GM23248 (cell line): Measurements from ENCODE around the gene FGGY. TPM values are rescaled to one million over a fixed set of nuclear protein-coding genes. Genes with fewer than 3 reads are reported as not detected.

Experiments
- DNase-seq: peaks from one replicate; pipeline ENCODE4 v3.0.0-alpha.2; 2015
- H2AFZ ChIP-seq: fragments of 200-600 bp; sonication (generic); 2 replicates; pipeline ENCODE4 v1.6.1; 2016; ENCODE audit warnings: antibody characterized with exemption
- H3F3A ChIP-seq: fragments of 200-600 bp; sonication (generic); 2 replicates; pipeline ENCODE4 v1.6.1; 2016; ENCODE audit warnings: mild to moderate bottlenecking, antibody characterized with exemption, mixed run types; ENCODE audit not compliant: insufficient read depth
- H3K27ac ChIP-seq: fragments of 200-600 bp; sonication (generic); 2 replicates; pipeline ENCODE4 v1.5.1; 2016; ENCODE audit warnings: mild to moderate bottlenecking
- H3K27me3 ChIP-seq: fragments of 200-600 bp; sonication (generic); replicated peaks from 2 replicates; pipeline ENCODE4 v1.6.1; 2016; ENCODE audit warnings: mild to moderate bottlenecking; ENCODE audit not compliant: insufficient read depth
- H3K36me3 ChIP-seq: fragments of 200-600 bp; sonication (generic); 2 replicates; pipeline ENCODE4 v1.6.1; 2016; ENCODE audit warnings: low read depth, mild to moderate bottlenecking
- H3K4me1 ChIP-seq: fragments of 200-600 bp; sonication (generic); 2 replicates; pipeline ENCODE4 v1.6.1; 2016; ENCODE audit warnings: mild to moderate bottlenecking; ENCODE audit not compliant: insufficient read depth
- H3K4me2 ChIP-seq: fragments of 200-600 bp; sonication (generic); one replicate; pipeline ENCODE4 v1.6.1; 2016; ENCODE audit warnings: mild to moderate bottlenecking; ENCODE audit not compliant: unreplicated experiment
- H3K4me3 ChIP-seq: fragments of 200-600 bp; sonication (generic); 2 replicates; pipeline ENCODE4 v1.5.1; 2016; ENCODE audit warnings: mild to moderate bottlenecking
- H3K79me2 ChIP-seq: fragments of 200-600 bp; sonication (generic); 2 replicates; pipeline ENCODE4 v1.6.1; 2016; ENCODE audit warnings: mild to moderate bottlenecking; ENCODE audit not compliant: insufficient read depth
- H3K9ac ChIP-seq: fragments of 200-600 bp; sonication (generic); 2 replicates; pipeline ENCODE4 v1.6.1; 2016; ENCODE audit warnings: mild to moderate bottlenecking
- H3K9me2 ChIP-seq: fragments of 200-600 bp; sonication (generic); 2 replicates; pipeline ENCODE4 v1.6.1; 2016; ENCODE audit warnings: mixed run types, mild to moderate bottlenecking, moderate library complexity; ENCODE audit not compliant: insufficient read depth
- H3K9me3 ChIP-seq: fragments of 200-600 bp; sonication (generic); one replicate; pipeline ENCODE4 v1.6.1; 2017; ENCODE audit warnings: low read depth
- H4K20me1 ChIP-seq: fragments of 200-600 bp; sonication (generic); 2 replicates; pipeline ENCODE4 v1.6.0; 2016; ENCODE audit not compliant: insufficient read depth
- EZH2 ChIP-seq: fragments of 200-600 bp; sonication (generic); IDR thresholded peaks from 2 replicates; pipeline ENCODE4 v1.6.1; 2018; ENCODE audit warnings: antibody characterized with exemption, mild to moderate bottlenecking; ENCODE audit not compliant: insufficient read depth, poor library complexity, severe bottlenecking
- EZH2phosphoT487 ChIP-seq: fragments of 200-600 bp; sonication (generic); IDR thresholded peaks from 2 replicates; pipeline ENCODE4 v1.6.1; 2018; ENCODE audit warnings: antibody characterized with exemption, moderate library complexity, mild to moderate bottlenecking, low read depth; ENCODE audit not compliant: insufficient read depth
- WGBS, 2 experiments: methylation state at CpG; one replicate each; pipeline ENCODE4 v1.1.6; 2015 to 2017; ENCODE audit warnings: low lambda C conversion rate in 2 of 2, low coverage in 1 of 2; ENCODE audit errors: missing lambda C conversion rate in 2 of 2; 5-methylcytosine and 5-hydroxymethylcytosine counted together
- in situ Hi-C: fragments of 300-500 bp; cut with MboI; formaldehyde crosslinking; loops from 2 replicates; pipeline ENCODE4 v1.15.0; 2020
- polyA plus RNA-seq: library from polyadenylated mRNA; unstranded; fragments of >200 nt; fragmentation: Nextera tagmentation; extraction: Ambion mirVana; gene quantifications from 2 replicates; pipeline ENCODE4 v1.2.1, GENCODE V29; 2016
- total RNA-seq: library from RNA; depleted of rRNA; stranded (reverse); fragments of >200 nt; shearing (Covaris generic); gene quantifications from 2 replicates; pipeline ENCODE4 v1.2.3, GENCODE V29; 2014

FGGY gene
- total and polyA plus RNA-seq, 2 experiments from 2014 or later: 12.8 to 16.9 TPM

DNA sequence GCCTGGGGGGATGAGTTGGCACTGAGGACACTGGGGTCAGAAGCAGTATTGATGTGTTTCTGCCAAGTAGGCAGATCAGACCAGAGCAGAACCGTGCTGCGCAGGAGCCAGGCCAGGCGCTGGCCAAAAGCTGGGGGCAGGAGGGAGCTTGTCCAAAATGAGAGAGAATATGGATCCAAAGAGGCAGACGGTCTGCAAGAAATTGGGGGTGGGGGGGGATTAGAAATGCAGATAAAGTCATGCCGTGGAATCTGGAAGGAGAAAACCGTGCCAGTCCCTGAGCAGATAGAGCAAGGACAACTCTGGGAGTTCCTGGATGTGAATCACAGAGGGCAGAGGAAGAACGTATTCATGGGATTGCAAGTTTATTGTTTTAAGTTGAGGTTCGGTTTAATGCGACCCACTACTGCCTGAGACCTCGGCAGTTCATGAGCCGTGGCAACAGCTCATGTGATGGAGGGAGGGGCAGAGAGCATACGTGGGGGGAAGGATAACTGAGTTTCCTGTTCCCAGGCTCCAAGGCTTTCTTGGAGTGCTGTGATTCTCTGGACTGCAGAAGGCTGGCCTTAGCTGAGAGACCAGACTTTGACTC lies 224.0 kb downstream of the FGGY start:
- DNase-seq: no peak
- TF ChIP-seq EZH2phosphoT487 (no peak), EZH2 (no peak)

DNA sequence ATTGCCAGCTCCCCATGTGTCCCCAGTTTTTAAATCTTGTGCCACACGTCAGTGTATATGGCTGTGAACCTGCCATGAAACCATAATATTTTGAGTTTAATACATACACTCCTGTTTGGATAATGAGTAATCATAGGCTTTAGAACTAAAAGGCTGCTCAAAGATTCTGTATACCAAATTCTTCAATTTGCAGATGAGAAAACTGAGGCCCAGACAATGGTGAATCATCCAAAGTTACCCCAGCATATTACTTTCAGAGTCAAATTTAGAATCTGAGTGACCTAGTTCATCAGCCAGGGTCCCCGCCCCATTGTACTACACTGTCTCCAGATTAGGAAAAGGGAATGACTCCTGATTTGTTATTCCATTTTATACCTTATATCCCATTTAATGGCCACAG lies 224.6 kb downstream of the FGGY start:
- no peaks in the 10 kb centered on the region for H3K9me2 ChIP-seq
- no peak overlapping the region for H3K4me3 ChIP-seq
- H3K27me3 ChIP-seq: no peaks in the 10 kb centered on the region
- peaks cover 3% of the 10 kb centered on the region; the same call in 1 of the 2 replicates for H3F3A ChIP-seq
- peak; percentile 11 for DNase-seq
- H3K36me3 ChIP-seq: no peaks in the 10 kb centered on the region
- H4K20me1 ChIP-seq: no peaks in the 10 kb centered on the region
- TF ChIP-seq EZH2phosphoT487 (no peak), EZH2 (no peak)
- H3K27ac ChIP-seq: no peak overlapping the region
- WGBS, 2 experiments: 81 to 95% methylated on average over 2 of the region's 2 CpGs
- in situ Hi-C loops: no loop called here
- no peak overlapping the region for H2AFZ ChIP-seq
- H3K79me2 ChIP-seq: no peaks in the 10 kb centered on the region
- no peaks in the 10 kb centered on the region for H3K9me3 ChIP-seq
- peaks cover 6% of the 10 kb centered on the region for H3K4me1 ChIP-seq
- no peak overlapping the region for H3K4me2 ChIP-seq
- no peak overlapping the region for H3K9ac ChIP-seq

More for the DNA sequence above, 224.0 kb downstream of the FGGY start:
- Histone ChIP-seq H3K4me3 (no peak overlapping the region), H3K4me1 (peaks cover 6% of the 10 kb centered on the region), H3K9me3 (no peaks in the 10 kb centered on the region), H3F3A (peaks cover 3% of the 10 kb centered on the region; the same call in 1 of the 2 replicates), H3K9ac (no peak overlapping the region), H4K20me1 (no peaks in the 10 kb centered on the region), H3K9me2 (no peaks in the 10 kb centered on the region), H3K27ac (no peak overlapping the region), H3K4me2 (no peak overlapping the region), H3K36me3 (no peaks in the 10 kb centered on the region), H3K27me3 (no peaks in the 10 kb centered on the region), H3K79me2 (no peaks in the 10 kb centered on the region), H2AFZ (no peak overlapping the region)
- WGBS, 2 experiments: 73 to 75% methylated on average over 12 of the region's 12 CpGs
- in situ Hi-C loops: no loop called here

- H3K9me2 ChIP-seq: no peaks in the 10 kb centered on the region
- no peaks in the 10 kb centered on the region for H4K20me1 ChIP-seq
- H3K9ac ChIP-seq: no peak overlapping the region
- WGBS, 2 experiments: 92 to 97% methylated on average over 4 of the region's 4 CpGs
- no peak for DNase-seq
- no peak overlapping the region for H3K27ac ChIP-seq
- H3K27me3 ChIP-seq: no peaks in the 10 kb centered on the region
- no peak overlapping the region for H2AFZ ChIP-seq
- no peaks in the 10 kb centered on the region for H3K9me3 ChIP-seq
- H3K4me3 ChIP-seq: no peak overlapping the region
- peaks cover 3% of the 10 kb centered on the region; the same call in 1 of the 2 replicates for H3F3A ChIP-seq
- H3K4me2 ChIP-seq: no peak overlapping the region
- no peaks in the 10 kb centered on the region for H3K79me2 ChIP-seq
- TF ChIP-seq EZH2phosphoT487 (no peak), EZH2 (no peak)
- H3K4me1 ChIP-seq: peaks cover 6% of the 10 kb centered on the region
- no peaks in the 10 kb centered on the region for H3K36me3 ChIP-seq
- in situ Hi-C loops: no loop called here
Measured at GRCh38 chr1:59522925-59523505, 226.1 kb downstream of the FGGY start.

GRCh38 chr1:59523745-59524450 lies 227.0 kb downstream of the FGGY start:
- Histone ChIP-seq H3K79me2 (no peaks in the 10 kb centered on the region), H3K4me2 (no peak overlapping the region), H3F3A (peaks cover 3% of the 10 kb centered on the region; the same call in 1 of the 2 replicates), H3K4me3 (no peak overlapping the region), H3K36me3 (no peaks in the 10 kb centered on the region), H3K4me1 (peaks cover 6% of the 10 kb centered on the region), H3K27ac (no peak overlapping the region), H3K9ac (no peak overlapping the region), H3K27me3 (no peaks in the 10 kb centered on the region), H4K20me1 (no peaks in the 10 kb centered on the region), H3K9me2 (no peaks in the 10 kb centered on the region), H2AFZ (no peak overlapping the region), H3K9me3 (no peaks in the 10 kb centered on the region)
- DNase-seq: no peak
- 93 to 95% methylated on average over 12 of the region's 12 CpGs for WGBS, 2 experiments
- TF ChIP-seq EZH2 (no peak), EZH2phosphoT487 (no peak)
- in situ Hi-C loops: no loop called here
